Measurements from ENCODE around the gene GPR37L1. TPM values are rescaled to one million over a fixed set of nuclear protein-coding genes. Genes with fewer than 3 reads are reported as not detected.
"Not testable (repeated sequence)": the region's sequence is repeated elsewhere in the genome, so short reads cannot be mapped to it uniquely, and the experiment has no call there.

GPR37L1 gene
- total and polyA plus RNA-seq, 4 donors, result 3.1 to 9.7 (median 6.6) TPM

DNA sequence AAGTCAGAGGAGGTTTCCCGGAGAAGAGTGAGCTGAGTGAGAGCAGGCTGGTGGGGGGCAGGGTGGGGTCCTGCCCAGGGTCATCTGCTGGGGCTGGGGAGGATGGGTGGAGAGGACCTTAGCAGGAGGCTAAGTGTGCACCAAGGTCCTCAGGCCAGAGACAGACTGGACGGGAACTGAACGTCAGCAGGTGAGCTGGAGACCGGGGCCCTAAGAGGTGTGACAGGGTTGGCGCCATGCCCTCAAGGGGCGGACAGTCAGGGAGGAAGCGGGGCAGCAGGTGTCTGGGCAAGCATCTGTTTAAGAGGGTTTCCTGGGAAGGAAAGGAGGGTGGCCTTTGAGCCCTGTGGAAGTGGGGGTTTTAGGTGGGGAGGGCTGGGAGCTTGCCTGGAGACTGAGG, 51.3 kb downstream of the GPR37L1 start:
- WGBS (ENCODE audit: insufficient coverage), result 79% methylated on average over 7 of the region's 7 CpGs
- peaks cover 3% of the 10 kb centered on the region for H3K4me1 ChIP-seq (ENCODE audit: control insufficient read depth, insufficient read depth, low read length)
- no peaks in the 10 kb centered on the region for H3K27me3 ChIP-seq (ENCODE audit: control insufficient read depth, insufficient read depth, low read length)
- no peak for DNase-seq (ENCODE audit: low read depth in 4 of 6, low spot score in 6 of 6)
- H3K9me3 ChIP-seq (ENCODE audit: control insufficient read depth, insufficient read depth, low read length), result no peaks in the 10 kb centered on the region
- H3K27ac ChIP-seq (ENCODE audit: low read depth, low read length), result no peak overlapping the region
- H3K4me3 ChIP-seq (ENCODE audit: low read depth, low read length), result no peak overlapping the region
- no peaks in the 10 kb centered on the region for H3K36me3 ChIP-seq (ENCODE audit: control insufficient read depth, insufficient read depth, low read length)

DNA sequence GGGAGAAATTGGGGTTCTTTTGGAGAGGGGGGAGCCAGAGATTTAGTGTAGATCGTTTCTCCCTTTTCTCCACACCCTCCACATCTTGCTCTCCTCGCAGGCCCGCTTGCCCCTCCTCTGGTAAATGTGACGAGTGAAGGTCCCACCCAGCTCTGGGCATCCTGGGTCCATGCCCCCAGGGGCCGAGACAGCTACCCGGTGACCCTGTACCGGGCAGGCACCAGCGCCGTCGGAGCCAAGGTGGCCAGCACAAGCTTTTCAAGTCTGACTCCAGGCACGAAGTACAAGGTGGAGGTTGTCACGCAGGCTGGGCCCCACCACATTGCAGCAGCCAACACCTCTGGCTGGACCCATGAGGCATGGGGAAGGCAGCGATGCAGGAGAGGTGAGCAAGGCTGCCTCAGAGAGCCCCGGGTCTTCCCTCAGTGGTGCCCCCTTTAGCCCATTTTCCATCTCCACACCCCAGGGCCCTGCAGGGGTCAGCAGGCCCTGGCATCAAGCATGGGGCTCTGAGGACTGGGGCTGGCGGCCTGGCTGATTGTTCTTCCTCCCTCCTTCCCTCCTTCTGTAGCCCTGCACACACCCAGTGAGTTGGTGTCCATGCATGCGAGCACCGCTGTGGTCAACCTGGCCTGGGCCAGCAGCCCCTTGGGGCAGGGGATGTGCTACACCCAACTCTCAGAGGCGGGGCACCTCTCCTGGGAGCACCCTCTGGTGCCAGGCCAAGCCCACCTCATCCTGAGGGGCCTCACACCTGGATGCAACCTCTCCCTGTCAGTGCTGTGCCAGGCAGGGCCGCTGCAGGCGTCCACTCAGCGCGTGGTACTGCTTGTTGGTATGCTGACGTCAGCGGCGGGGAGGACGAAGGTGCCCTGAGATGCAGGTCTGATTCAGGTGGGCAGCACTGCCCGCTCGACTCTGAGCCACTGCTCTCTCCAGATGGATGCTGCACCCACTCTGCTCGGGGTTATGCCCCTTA, 54.5 kb downstream of the GPR37L1 start:
- H3K27ac ChIP-seq (ENCODE audit: low read depth, low read length), result no peak overlapping the region
- no peaks in the 10 kb centered on the region for H3K9me3 ChIP-seq (ENCODE audit: control insufficient read depth, insufficient read depth, low read length)
- H3K4me1 ChIP-seq (ENCODE audit: control insufficient read depth, insufficient read depth, low read length), result no peaks in the 10 kb centered on the region
- WGBS (ENCODE audit: insufficient coverage), result 90% methylated on average over 28 of the region's 29 CpGs
- H3K4me3 ChIP-seq (ENCODE audit: low read depth, low read length), result no peak overlapping the region
- no peak for DNase-seq (ENCODE audit: low read depth in 4 of 6, low spot score in 6 of 6)
- no peaks in the 10 kb centered on the region for H3K27me3 ChIP-seq (ENCODE audit: control insufficient read depth, insufficient read depth, low read length)
- no peaks in the 10 kb centered on the region for H3K36me3 ChIP-seq (ENCODE audit: control insufficient read depth, insufficient read depth, low read length)

DNA sequence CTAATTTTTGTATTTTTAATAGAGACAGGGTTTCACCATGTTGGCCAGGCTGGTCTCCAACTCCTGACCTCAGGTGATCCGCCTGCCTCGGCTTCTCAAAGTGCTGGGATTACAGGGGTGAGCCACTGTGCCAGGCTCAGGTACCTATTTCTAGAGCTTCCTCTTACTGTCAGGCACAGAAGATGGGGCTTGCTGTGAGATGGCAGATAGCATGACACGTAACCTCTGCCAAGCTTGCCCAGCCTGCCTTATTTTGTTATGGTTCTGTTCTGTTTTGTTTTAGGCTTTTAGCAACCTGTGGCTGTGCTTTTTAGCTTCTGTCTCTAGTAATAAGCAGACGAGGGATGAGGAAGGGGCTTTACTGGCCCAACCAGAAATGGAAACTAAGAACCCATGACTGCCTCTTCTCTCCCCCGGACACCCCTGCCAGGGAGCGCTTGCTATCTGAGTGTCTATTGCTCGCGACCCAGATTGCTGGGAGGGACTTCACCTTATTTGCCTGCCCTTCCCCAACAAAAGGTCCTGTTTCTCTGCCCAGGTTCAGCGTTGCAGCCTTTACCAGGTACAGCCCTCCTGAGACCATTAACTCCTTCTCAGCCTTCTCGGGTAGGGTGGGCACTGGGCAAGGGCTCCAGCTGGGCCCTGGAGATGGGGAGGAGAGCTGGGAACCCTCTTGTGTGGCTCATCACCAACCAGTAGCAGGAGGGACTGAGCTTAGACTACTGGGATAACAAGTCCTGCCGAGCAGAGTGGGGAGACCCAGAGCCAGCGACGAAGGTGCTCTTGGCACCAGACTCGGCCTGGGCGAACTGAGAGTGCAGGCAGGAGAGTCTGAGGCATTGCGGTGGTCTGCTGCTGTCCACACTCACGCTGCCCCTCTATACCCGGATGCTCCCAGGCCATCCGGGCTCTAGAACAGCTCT, 57.4 kb downstream of the GPR37L1 start:
- peaks cover 7% of the 10 kb centered on the region for H3K4me1 ChIP-seq (ENCODE audit: control insufficient read depth, insufficient read depth, low read length)
- H3K9me3 ChIP-seq (ENCODE audit: control insufficient read depth, insufficient read depth, low read length), result no peaks in the 10 kb centered on the region
- H3K4me3 ChIP-seq (ENCODE audit: low read depth, low read length), result no peak overlapping the region
- no peak overlapping the region for H3K27ac ChIP-seq (ENCODE audit: low read depth, low read length)
- WGBS (ENCODE audit: insufficient coverage), result 84% methylated on average over 13 of the region's 19 CpGs
- H3K27me3 ChIP-seq (ENCODE audit: control insufficient read depth, insufficient read depth, low read length), result no peaks in the 10 kb centered on the region
- DNase-seq (ENCODE audit: low read depth in 4 of 6, low spot score in 6 of 6), result no peak
- H3K36me3 ChIP-seq (ENCODE audit: control insufficient read depth, insufficient read depth, low read length), result no peaks in the 10 kb centered on the region

DNA sequence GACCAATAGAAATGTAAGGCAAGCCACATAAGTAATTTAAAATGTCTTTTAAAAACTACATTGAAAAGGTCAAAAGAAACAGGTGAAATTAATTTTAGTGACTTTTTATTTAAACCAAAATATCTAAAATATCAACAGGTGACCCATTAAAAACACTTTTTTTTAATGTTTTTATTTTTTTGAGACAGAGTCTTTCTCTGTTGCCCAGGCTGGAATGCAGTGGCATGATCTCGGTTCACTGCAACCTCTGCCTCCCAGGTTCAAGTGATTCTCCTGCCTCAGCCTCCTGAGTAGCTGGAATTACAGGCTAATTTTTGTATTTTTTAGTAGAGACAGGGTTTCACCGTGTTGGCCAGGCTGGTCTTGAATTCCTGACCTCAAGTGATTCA, 58.0 kb downstream of the GPR37L1 start:
- 59% methylated on average over 2 of the region's 2 CpGs for WGBS (ENCODE audit: insufficient coverage)
- H3K4me3 ChIP-seq (ENCODE audit: low read depth, low read length); H3K27ac ChIP-seq (ENCODE audit: low read depth, low read length); H3K27me3 ChIP-seq (ENCODE audit: control insufficient read depth, insufficient read depth, low read length); DNase-seq (ENCODE audit: low read depth in 4 of 6, low spot score in 6 of 6); H3K4me1 ChIP-seq (ENCODE audit: control insufficient read depth, insufficient read depth, low read length); H3K9me3 ChIP-seq (ENCODE audit: control insufficient read depth, insufficient read depth, low read length); H3K36me3 ChIP-seq (ENCODE audit: control insufficient read depth, insufficient read depth, low read length): not testable (repeated sequence)

DNA sequence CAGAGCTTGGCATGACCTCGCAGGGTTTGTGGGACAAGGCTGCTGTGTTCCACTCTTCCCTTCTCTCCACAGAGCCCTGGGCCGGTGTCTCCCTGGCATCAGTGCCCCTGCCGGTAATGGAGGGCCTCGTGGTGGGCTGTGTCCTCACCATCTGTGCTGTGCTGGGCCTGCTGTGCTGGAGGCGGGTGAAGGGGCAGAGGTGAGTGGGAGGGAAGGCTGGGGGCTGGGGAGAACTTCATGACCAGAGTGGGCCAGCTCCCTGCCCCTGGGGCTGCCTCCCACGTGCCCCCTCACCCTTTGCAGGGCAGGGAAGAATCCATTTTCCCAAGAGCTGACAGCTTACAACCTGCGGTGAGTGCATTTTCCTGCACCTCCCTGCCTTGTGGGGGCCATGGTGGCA, 58.9 kb downstream of the GPR37L1 start:
- 88% methylated on average over 5 of the region's 7 CpGs for WGBS (ENCODE audit: insufficient coverage)
- no peak for DNase-seq (ENCODE audit: low read depth in 4 of 6, low spot score in 6 of 6)
- no peaks in the 10 kb centered on the region for H3K9me3 ChIP-seq (ENCODE audit: control insufficient read depth, insufficient read depth, low read length)
- no peaks in the 10 kb centered on the region for H3K36me3 ChIP-seq (ENCODE audit: control insufficient read depth, insufficient read depth, low read length)
- no peak overlapping the region for H3K4me3 ChIP-seq (ENCODE audit: low read depth, low read length)
- H3K4me1 ChIP-seq (ENCODE audit: control insufficient read depth, insufficient read depth, low read length), result peaks cover 11% of the 10 kb centered on the region
- no peak overlapping the region for H3K27ac ChIP-seq (ENCODE audit: low read depth, low read length)
- no peaks in the 10 kb centered on the region for H3K27me3 ChIP-seq (ENCODE audit: control insufficient read depth, insufficient read depth, low read length)

DNA sequence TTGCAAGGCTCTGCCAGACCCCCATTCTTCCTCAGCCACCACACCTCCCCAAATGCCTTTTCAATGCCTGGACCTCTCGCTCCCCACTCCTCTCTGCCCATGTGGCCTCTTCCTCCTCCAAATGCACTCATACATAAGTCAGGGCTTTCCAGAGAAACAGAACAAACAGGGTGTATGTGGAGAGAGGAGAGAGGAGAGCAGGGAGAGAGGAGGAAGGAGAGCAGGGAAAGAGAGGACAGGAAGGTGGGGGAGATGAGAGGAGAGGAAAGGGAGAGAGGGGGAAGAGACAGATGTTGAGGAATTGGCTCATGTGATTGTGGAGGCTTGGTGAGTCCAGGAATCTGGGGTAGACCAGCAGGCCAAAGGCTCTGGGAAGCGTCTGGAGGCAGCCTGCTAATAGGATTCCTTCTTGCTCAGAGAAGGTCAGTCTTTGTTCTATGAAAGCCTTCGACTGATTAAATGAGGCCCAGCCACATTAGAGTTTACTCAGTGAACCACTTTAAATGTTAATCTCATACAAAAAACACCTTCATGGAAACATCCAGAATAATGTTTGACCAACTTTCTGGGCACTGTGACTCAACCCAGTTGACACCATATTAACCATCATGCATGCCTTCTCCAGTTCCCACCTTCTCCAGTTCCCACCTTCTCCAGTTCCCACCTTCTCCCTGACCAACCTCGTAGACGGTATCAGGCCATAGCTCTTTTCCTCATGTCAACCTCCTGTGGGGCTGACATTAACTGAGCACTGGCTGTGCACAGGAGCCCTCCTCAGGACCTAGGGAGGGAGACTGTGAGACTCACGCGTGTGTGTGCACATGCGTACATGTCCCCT, 59.5 kb downstream of the GPR37L1 start:
- Histone ChIP-seq H3K27ac (ENCODE audit: low read depth, low read length) (no peak overlapping the region), H3K36me3 (ENCODE audit: control insufficient read depth, insufficient read depth, low read length) (peaks cover 2% of the 10 kb centered on the region), H3K27me3 (ENCODE audit: control insufficient read depth, insufficient read depth, low read length) (no peaks in the 10 kb centered on the region), H3K9me3 (ENCODE audit: control insufficient read depth, insufficient read depth, low read length) (no peaks in the 10 kb centered on the region), H3K4me3 (ENCODE audit: low read depth, low read length) (no peak overlapping the region), H3K4me1 (ENCODE audit: control insufficient read depth, insufficient read depth, low read length) (peaks cover 17% of the 10 kb centered on the region)
- 87% methylated on average over 3 of the region's 8 CpGs for WGBS (ENCODE audit: insufficient coverage)
- DNase-seq (ENCODE audit: low read depth in 4 of 6, low spot score in 6 of 6), result no peak

Small RNA genes lying within 50 kb of the gene (small RNA-seq; reads per million reads assigned to genes)
- not detected for gene CRIP1P3 (ENCODE audit: low replicate concordance)

Other genes starting within 250 kb of the GPR37L1 start
- 10 to 100 TPM; 53.2 to 62.3 TPM for gene SHISA4, start 234.0 kb upstream of the GPR37L1 start, total RNA-seq
- gene SHISA4, start 234.0 kb upstream of the GPR37L1 start, polyA plus RNA-seq (ENCODE audit: insufficient read length in 2 of 2), result 100 to 1,000 TPM; 194 to 198 TPM
- gene LMOD1, start 176.4 kb upstream of the GPR37L1 start, total RNA-seq, result 1 to 10 TPM; 1.9 to 8.4 TPM
- 1 to 10 TPM; 3.5 to 4.6 TPM for gene LMOD1, start 176.4 kb upstream of the GPR37L1 start, polyA plus RNA-seq (ENCODE audit: insufficient read length in 2 of 2)
- gene TIMM17A, start 167.4 kb upstream of the GPR37L1 start, total RNA-seq, result 10 to 100 TPM; 50.9 to 76.7 TPM
- 100 to 1,000 TPM in 1 of 2 donors, 10 to 100 TPM in 1; 96.3 to 101 TPM for gene TIMM17A, start 167.4 kb upstream of the GPR37L1 start, polyA plus RNA-seq (ENCODE audit: insufficient read length in 2 of 2)
- gene RNPEP, start 140.3 kb upstream of the GPR37L1 start, total RNA-seq, result 10 to 100 TPM; 19.1 to 37.9 TPM
- 10 to 100 TPM; 36.0 to 41.4 TPM for gene RNPEP, start 140.3 kb upstream of the GPR37L1 start, polyA plus RNA-seq (ENCODE audit: insufficient read length in 2 of 2)
- gene ELF3, start 112.3 kb upstream of the GPR37L1 start, total RNA-seq, result 1 to 10 TPM in 1 of 2 donors, under 1 TPM in 1; 0.59 to 1.2 TPM
- gene ELF3, start 112.3 kb upstream of the GPR37L1 start, polyA plus RNA-seq (ENCODE audit: insufficient read length in 2 of 2), result 1 to 10 TPM in 1 of 2 donors, under 1 TPM in 1; 0.35 to 1.1 TPM
- gene ARL8A, start 21.8 kb downstream of the GPR37L1 start, total RNA-seq, result 10 to 100 TPM; 56.3 to 75.2 TPM
- gene ARL8A, start 21.8 kb downstream of the GPR37L1 start, polyA plus RNA-seq (ENCODE audit: insufficient read length in 2 of 2), result 100 to 1,000 TPM; 183 to 184 TPM
- gene PTPN7, start 37.7 kb downstream of the GPR37L1 start, total RNA-seq, result 1 to 10 TPM; 1.4 to 2.5 TPM
- gene PTPN7, start 37.7 kb downstream of the GPR37L1 start, polyA plus RNA-seq (ENCODE audit: insufficient read length in 2 of 2), result 1 to 10 TPM in 1 of 2 donors, under 1 TPM in 1; 0.98 to 1.5 TPM
- gene LGR6, start 70.9 kb downstream of the GPR37L1 start, total RNA-seq, result 1 to 10 TPM; 1.0 to 1.8 TPM
- 1 to 10 TPM; 5.5 to 6.1 TPM for gene LGR6, start 70.9 kb downstream of the GPR37L1 start, polyA plus RNA-seq (ENCODE audit: insufficient read length in 2 of 2)
- 10 to 100 TPM; 16.3 to 21.1 TPM for gene UBE2T, start 219.0 kb downstream of the GPR37L1 start, total RNA-seq
- gene UBE2T, start 219.0 kb downstream of the GPR37L1 start, polyA plus RNA-seq (ENCODE audit: insufficient read length in 2 of 2), result 10 to 100 TPM; 31.5 to 34.0 TPM
- 10 to 100 TPM; 45.2 to 47.0 TPM for gene PPP1R12B, start 225.8 kb downstream of the GPR37L1 start, total RNA-seq
- gene PPP1R12B, start 225.8 kb downstream of the GPR37L1 start, polyA plus RNA-seq (ENCODE audit: insufficient read length in 2 of 2), result 10 to 100 TPM; 31.1 to 33.2 TPM